ENCODE measurements around the gene SPIC.

Gene SPIC

GRCh38 chr12:101536069-101536674 is 61.0 kb downstream of the SPIC start:
- no peak for DNase-seq

Data from activated CD4-positive, alpha-beta T cell treated with anti-CD3 and anti-CD28 coated beads, Interleukin-2, amount 50 U/mL, for 48 hours (primary cell).